Testis (tissue), 2 donors: ENCODE measurements around the gene CDKAL1.

ENCODE experiments used
- POLR2A ChIP-seq: fragments of 450-650 bp; IDR thresholded peaks from one replicate; pipeline ENCODE4 v1.6.1; 2017; ENCODE audit warnings: antibody characterized with exemption, mild to moderate bottlenecking, moderate library complexity
- TF ChIP-seq, protein P1 (sequence below), 3 experiments: fragments of 450-650 bp in 2 of 3; fragments of 200-600 bp in 1 of 3; sonication (generic) in 1 of 3; IDR thresholded peaks; one replicate each; pipeline ENCODE4 v1.5.1; 2016 to 2019; ENCODE audit warnings: antibody characterized with exemption in 3 of 3, mild to moderate bottlenecking in 2 of 3, moderate library complexity in 1 of 3

DNA sequence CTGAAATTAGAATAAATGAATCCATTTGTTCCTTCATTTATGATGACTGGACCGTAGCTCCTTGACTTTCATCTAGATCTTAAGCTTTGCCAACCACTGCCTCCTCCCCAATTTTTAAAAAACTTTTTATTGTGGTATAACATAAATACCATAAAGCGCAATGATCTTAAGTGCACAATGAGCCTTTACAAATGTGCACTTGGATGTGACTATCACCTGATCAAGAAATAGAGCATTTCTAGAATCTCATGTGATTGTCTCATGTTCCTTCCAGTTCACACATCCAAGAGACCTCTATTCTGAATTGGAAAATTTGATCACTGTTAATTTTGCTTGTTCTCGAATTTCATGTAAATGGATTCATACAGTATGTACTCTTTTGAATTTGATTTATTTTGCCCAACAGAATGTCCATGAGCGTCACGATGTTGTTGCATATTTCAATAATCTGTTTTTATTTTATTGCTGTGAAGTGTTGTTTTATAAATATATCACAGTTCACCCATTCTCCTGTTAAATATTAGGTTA is 442.2 kb downstream of the CDKAL1 start:
- no peak for TF ChIP-seq POLR2A
- TF ChIP-seq, protein P1, sequence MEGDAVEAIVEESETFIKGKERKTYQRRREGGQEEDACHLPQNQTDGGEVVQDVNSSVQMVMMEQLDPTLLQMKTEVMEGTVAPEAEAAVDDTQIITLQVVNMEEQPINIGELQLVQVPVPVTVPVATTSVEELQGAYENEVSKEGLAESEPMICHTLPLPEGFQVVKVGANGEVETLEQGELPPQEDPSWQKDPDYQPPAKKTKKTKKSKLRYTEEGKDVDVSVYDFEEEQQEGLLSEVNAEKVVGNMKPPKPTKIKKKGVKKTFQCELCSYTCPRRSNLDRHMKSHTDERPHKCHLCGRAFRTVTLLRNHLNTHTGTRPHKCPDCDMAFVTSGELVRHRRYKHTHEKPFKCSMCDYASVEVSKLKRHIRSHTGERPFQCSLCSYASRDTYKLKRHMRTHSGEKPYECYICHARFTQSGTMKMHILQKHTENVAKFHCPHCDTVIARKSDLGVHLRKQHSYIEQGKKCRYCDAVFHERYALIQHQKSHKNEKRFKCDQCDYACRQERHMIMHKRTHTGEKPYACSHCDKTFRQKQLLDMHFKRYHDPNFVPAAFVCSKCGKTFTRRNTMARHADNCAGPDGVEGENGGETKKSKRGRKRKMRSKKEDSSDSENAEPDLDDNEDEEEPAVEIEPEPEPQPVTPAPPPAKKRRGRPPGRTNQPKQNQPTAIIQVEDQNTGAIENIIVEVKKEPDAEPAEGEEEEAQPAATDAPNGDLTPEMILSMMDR (IDR thresholded peaks at IDR 0.05) = no peak
